ENCODE data around the gene AGT.
"Not testable (repeated sequence)": the region's sequence is repeated elsewhere in the genome, so short reads cannot be mapped to it uniquely, and the experiment has no call there.

AGT gene

GRCh38 chr1:230661976-230662375 lies 51.9 kb downstream of the AGT start:
- intact Hi-C loops (cut with DNase I): no loop called here
- DNase-seq: no peak

DNA sequence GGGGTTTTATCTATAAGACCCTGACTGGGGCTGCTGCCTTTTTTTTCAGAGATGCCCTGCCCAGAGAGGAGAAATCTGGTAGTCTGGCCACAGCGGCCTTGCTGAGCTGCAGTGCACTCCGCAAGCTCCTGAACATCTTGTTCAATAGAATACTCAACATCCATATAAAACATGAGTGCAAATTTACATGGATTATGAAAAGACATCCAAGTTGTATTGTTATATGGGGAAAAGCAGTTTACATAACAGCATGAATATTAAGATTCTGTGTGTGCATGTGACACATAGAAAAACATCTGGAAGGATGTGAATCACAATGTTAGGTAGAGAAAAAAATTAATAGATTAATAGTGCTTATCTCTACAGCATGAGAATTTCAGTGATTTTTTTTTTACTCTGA lies 55.2 kb downstream of the AGT start:
- intact Hi-C loops (cut with DNase I): no loop called here
- DNase-seq: no peak

- intact Hi-C loops (cut with DNase I); DNase-seq: not testable (repeated sequence)
Observed at GRCh38 chr1:230658103-230658502, 55.8 kb downstream of the AGT start.

- intact Hi-C loops (cut with DNase I); DNase-seq: not testable (repeated sequence)
Observed at GRCh38 chr1:230656719-230657118, 57.2 kb downstream of the AGT start.

Measured in posterior cingulate gyrus (tissue), 11 donors.